Esophagus squamous epithelium (tissue), 5 donors: ENCODE measurements around the gene TUBA4B. TPM values are rescaled to one million over a fixed set of nuclear protein-coding genes. Genes with fewer than 3 reads are reported as not detected.
A peak's percentile ranks its signal among the peaks of the same experiment; 100 is the strongest.

Source experiments
- DNase-seq: peaks from one replicate; lab custom pipeline; 2025; lab: John Stamatoyannopoulos, UW
- H3K27ac ChIP-seq, 4 donors: fragments of 200-600 bp; sonication (generic); one replicate each; pipeline ENCODE4 v1.5.1; 2016 to 2019; ENCODE audit warnings: mild to moderate bottlenecking in 1 of 4
- H3K27me3 ChIP-seq, 4 donors: fragments of 200-600 bp; sonication (generic); 1 replicate in 3 of 4; 2 replicates in 1 of 4; pipeline versions ENCODE4 v1.5.1 to v1.6.0; 2017 to 2021; ENCODE audit warnings: antibody characterized with exemption in 1 of 4
- H3K36me3 ChIP-seq, 3 donors: fragments of 200-600 bp; sonication (generic); one replicate each; pipeline ENCODE4 v1.5.1; 2016 to 2019
- H3K4me1 ChIP-seq, 3 donors: fragments of 200-600 bp; sonication (generic); one replicate each; pipeline ENCODE4 v1.5.1; 2017 to 2019
- H3K4me3 ChIP-seq, 4 donors: fragments of 200-600 bp; sonication (generic); 1 replicate in 3 of 4; 2 replicates in 1 of 4; pipeline ENCODE4 v1.5.1; 2016 to 2019; ENCODE audit warnings: mild to moderate bottlenecking in 2 of 4, moderate library complexity in 1 of 4
- H3K9me3 ChIP-seq, 3 donors: fragments of 200-600 bp; sonication (generic); one replicate each; pipeline ENCODE4 v1.5.1; 2016 to 2019
- CTCF ChIP-seq, 6 experiments: fragments of 450-650 bp in 4 of 6; fragments of 200-600 bp in 2 of 6; sonication (generic) in 2 of 6; IDR thresholded peaks; one replicate each; pipeline ENCODE4 v1.5.1; 2016 to 2019; ENCODE audit warnings: antibody characterized with exemption in 6 of 6, mild to moderate bottlenecking in 4 of 6, moderate library complexity in 4 of 6
- POLR2A ChIP-seq, 4 donors: fragments of 450-650 bp; IDR thresholded peaks; one replicate each; pipeline ENCODE4 v1.6.1; 2017; ENCODE audit warnings: antibody characterized with exemption in 4 of 4, mild to moderate bottlenecking in 4 of 4, moderate library complexity in 3 of 4
- WGBS, 2 donors: methylation state at CpG; one replicate each; pipeline ENCODE4 v1.1.5; 2018; 5-methylcytosine and 5-hydroxymethylcytosine counted together
- intact Hi-C: fragments of 100-400 bp; cut with DNase I; formaldehyde crosslinking; loops from one replicate; pipeline ENCODE4 v1.15.0; 2022
- total RNA-seq, 4 donors: library from RNA; depleted of rRNA; stranded (reverse); fragments of >200 nt; gene quantifications; one replicate each; pipeline ENCODE4 v1.1.0, GENCODE V29; 2016
- donor health status: DM: yes; HTN: yes; CAD: no.

TUBA4B gene
- total RNA-seq, 4 donors from 2014 or later, result not detected

- Histone ChIP-seq H3K36me3 (peaks cover 30 to 74% (median 34%) of the 10 kb centered on the region in 3 donors), H3K27me3 (no peaks in the 10 kb centered on the region), H3K9me3 (no peaks in the 10 kb centered on the region), H3K27ac (no peak overlapping the region), H3K4me1 (peaks cover 16 to 37% (median 24%) of the 10 kb centered on the region in 3 donors), H3K4me3 (no peak overlapping the region)
- TF ChIP-seq POLR2A (IDR thresholded peaks at IDR 0.05) (no peak), CTCF (IDR thresholded peaks at IDR 0.05) (no peak)
- intact Hi-C loops, result loop anchor here (10.0 kb wide), 1 partner anchor 49 kb away; the partner anchor contains the start of gene NHEJ1
- DNase-seq, result no peak
- WGBS, 2 donors, result 90 to 96% methylated on average over 14 to 15 of the region's 15 CpGs
Observed at GRCh38 chr2:219214141-219214540, 38.9 kb upstream of the TUBA4B start.

- H3K36me3 ChIP-seq, result peaks cover 28 to 71% (median 31%) of the 10 kb centered on the region in 3 donors
- WGBS, 2 donors, result 92 to 97% methylated on average over 3 to 5 of the region's 6 CpGs
- H3K9me3 ChIP-seq, result no peaks in the 10 kb centered on the region
- H3K4me1 ChIP-seq, result peaks cover 21 to 41% (median 29%) of the 10 kb centered on the region in 3 donors
- H3K4me3 ChIP-seq, result no peak overlapping the region
- no peak for DNase-seq
- no peak for TF ChIP-seq POLR2A (IDR thresholded peaks at IDR 0.05)
- no peak for TF ChIP-seq CTCF (IDR thresholded peaks at IDR 0.05)
- intact Hi-C loops, result loop anchor here (10.0 kb wide), 1 partner anchor 50 kb away; the partner anchor contains the start of gene NHEJ1
- H3K27ac ChIP-seq, result no peak overlapping the region
- no peaks in the 10 kb centered on the region for H3K27me3 ChIP-seq
Observed at GRCh38 chr2:219214786-219215185, 38.3 kb upstream of the TUBA4B start.

- no peaks in the 10 kb centered on the region for H3K27me3 ChIP-seq
- no peak overlapping the region for H3K4me3 ChIP-seq
- intact Hi-C loops, result loop anchor here (10.0 kb wide), 1 partner anchor 51 kb away; the partner anchor contains the start of gene NHEJ1
- TF ChIP-seq POLR2A (IDR thresholded peaks at IDR 0.05), result no peak
- no peak for TF ChIP-seq CTCF (IDR thresholded peaks at IDR 0.05)
- H3K36me3 ChIP-seq, result peaks cover 23 to 71% (median 36%) of the 10 kb centered on the region in 3 donors
- peak overlapping the region in 3 of 4 donors; percentile 88 to 98 (median 93) for H3K27ac ChIP-seq
- peaks cover 21 to 46% (median 29%) of the 10 kb centered on the region in 3 donors for H3K4me1 ChIP-seq
- WGBS, 2 donors, result 88 to 91% methylated on average over 8 to 15 of the region's 27 CpGs
- no peaks in the 10 kb centered on the region for H3K9me3 ChIP-seq
- no peak for DNase-seq
Observed at GRCh38 chr2:219215871-219216534, 37.0 kb upstream of the TUBA4B start.

GRCh38 chr2:219216535-219216915, 36.5 kb upstream of the TUBA4B start:
- peak overlapping the region in 3 of 4 donors; percentile 88 to 98 (median 93) for H3K27ac ChIP-seq
- H3K9me3 ChIP-seq, result no peaks in the 10 kb centered on the region
- no peak for DNase-seq
- H3K4me3 ChIP-seq, result no peak overlapping the region
- no peaks in the 10 kb centered on the region for H3K27me3 ChIP-seq
- peaks cover 21 to 46% (median 29%) of the 10 kb centered on the region in 3 donors for H3K4me1 ChIP-seq
- peaks cover 25 to 73% (median 41%) of the 10 kb centered on the region in 3 donors for H3K36me3 ChIP-seq
- intact Hi-C loops, result loop anchor here (10.0 kb wide), 1 partner anchor 52 kb away; the partner anchor contains the start of gene NHEJ1
- WGBS, 2 donors, result 84 to 92% methylated on average over 2 to 6 of the region's 6 CpGs
- TF ChIP-seq CTCF (IDR thresholded peaks at IDR 0.05), result no peak
- no peak for TF ChIP-seq POLR2A (IDR thresholded peaks at IDR 0.05)

- DNase-seq, result no peak
- 0% methylated on average over 1 to 2 of the region's 37 CpGs for WGBS, 2 donors
- peak overlapping the region; percentile 88 to 98 (median 95) for H3K27ac ChIP-seq
- peak overlapping the region; percentile 47 to 77 (median 65) for H3K4me3 ChIP-seq
- H3K27me3 ChIP-seq, result no peaks in the 10 kb centered on the region
- no peaks in the 10 kb centered on the region for H3K9me3 ChIP-seq
- TF ChIP-seq POLR2A (IDR thresholded peaks at IDR 0.05), result no peak
- TF ChIP-seq CTCF (IDR thresholded peaks at IDR 0.05), result peak in 1 of 6 experiments; percentile 14
- intact Hi-C loops, result loop anchor here (10.0 kb wide), 1 partner anchor 53 kb away; the partner anchor contains the start of gene NHEJ1
- peaks cover 21 to 46% (median 29%) of the 10 kb centered on the region in 3 donors for H3K4me1 ChIP-seq
- H3K36me3 ChIP-seq, result peaks cover 39 to 75% (median 40%) of the 10 kb centered on the region in 3 donors
Observed at GRCh38 chr2:219218217-219218731, 34.8 kb upstream of the TUBA4B start.
